Activated CD4-positive, alpha-beta T cell treated with anti-CD3 and anti-CD28 coated beads, Interleukin-2, Interleukin-4, amounts not matched to agents 100 ng/mL and 50 ng/mL, durations not matched to agents 16 hours and 8 hours (primary cell): ENCODE measurements around the gene ZSWIM1.
A peak's percentile ranks its signal among the peaks of the same experiment; 100 is the strongest.

Experiments
- DNase-seq: peaks from one replicate; pipeline ENCODE4 v3.0.0-alpha.2; 2020; ENCODE audit warnings: low spot score

ZSWIM1 gene

GRCh38 chr20:45880988-45881788 lies at the start of gene ZSWIM1:
Gene ZSWIM1 (plus strand): TSS chr20:45881227. CDS start chr20:45882593, 1,366 bp downstream.
- DNase-seq: peak; percentile 99

- no peak for DNase-seq
These were observed 48.4 kb upstream of the ZSWIM1 start for GRCh38 chr20:45832619-45833018.

- DNase-seq: peak; percentile 41
These were observed 47.8 kb upstream of the ZSWIM1 start, which contains the start of gene SNX21 for GRCh38 chr20:45833030-45833882. Gene SNX21 (plus strand): TSS chr20:45833799. CDS start chr20:45833920, 121 bp downstream.

GRCh38 chr20:45833883-45834796 lies 46.9 kb upstream of the ZSWIM1 start:
- DNase-seq: peak; percentile 17

GRCh38 chr20:45834797-45835161 lies 46.2 kb upstream of the ZSWIM1 start:
- no peak for DNase-seq

- no peak for DNase-seq
These were observed 45.7 kb upstream of the ZSWIM1 start for GRCh38 chr20:45835329-45835765.

GRCh38 chr20:45835825-45836224 lies 45.2 kb upstream of the ZSWIM1 start:
- DNase-seq: no peak

- DNase-seq: no peak
These were observed 44.2 kb upstream of the ZSWIM1 start for GRCh38 chr20:45836841-45837240.

- no peak for DNase-seq
These were observed 40.3 kb upstream of the ZSWIM1 start for GRCh38 chr20:45840700-45841198.

- no peak for DNase-seq
These were observed 39.5 kb upstream of the ZSWIM1 start for GRCh38 chr20:45841407-45842129.

- DNase-seq: no peak
These were observed 38.7 kb upstream of the ZSWIM1 start for GRCh38 chr20:45842169-45842812.

GRCh38 chr20:45843506-45843905 lies 37.5 kb upstream of the ZSWIM1 start:
- no peak for DNase-seq

GRCh38 chr20:45845452-45845851 lies 35.6 kb upstream of the ZSWIM1 start:
- DNase-seq: no peak

GRCh38 chr20:45848421-45848820 lies 32.6 kb upstream of the ZSWIM1 start:
- no peak for DNase-seq

GRCh38 chr20:45848969-45849582 lies 32.0 kb upstream of the ZSWIM1 start:
- DNase-seq: no peak

GRCh38 chr20:45850238-45850637 lies 30.8 kb upstream of the ZSWIM1 start:
- no peak for DNase-seq

GRCh38 chr20:45850926-45851325 lies 30.1 kb upstream of the ZSWIM1 start:
- DNase-seq: no peak

- no peak for DNase-seq
These were observed 29.5 kb upstream of the ZSWIM1 start for GRCh38 chr20:45851501-45851900.

GRCh38 chr20:45852326-45852725 lies 28.7 kb upstream of the ZSWIM1 start:
- DNase-seq: no peak

GRCh38 chr20:45853484-45853883 lies 27.5 kb upstream of the ZSWIM1 start:
- DNase-seq: no peak
